Adrenal gland (tissue), 12 donors: ENCODE data around the gene PTPRN2. TPM values are rescaled to one million over a fixed set of nuclear protein-coding genes. Genes with fewer than 3 reads are reported as not detected.
A peak's percentile ranks its signal among the peaks of the same experiment; 100 is the strongest.

Source experiments
- DNase-seq, 7 donors: peaks; one replicate each; pipeline ENCODE4 v3.0.0-alpha.2; 2019 to 2020
- H3K27ac ChIP-seq, 5 donors: fragments of 200-600 bp; sonication (generic) in 4 of 5; 1 replicate in 3 of 5; 2 replicates in 2 of 5; pipeline versions ENCODE4 v1.5.1 to v1.8.0; 2016 to 2020; ENCODE audit warnings: mild to moderate bottlenecking in 1 of 5
- H3K27me3 ChIP-seq: fragments of 200-600 bp; 2 replicates; pipeline ENCODE4 v1.8.0; 2021
- H3K36me3 ChIP-seq, 2 donors: fragments of 200-600 bp; replicated peaks in 1 of 2; 1 replicate in 1 of 2; 2 replicates in 1 of 2; pipeline versions ENCODE4 v1.5.1 to v1.8.0; 2018 to 2022
- H3K4me1 ChIP-seq, 2 donors: fragments of 200-600 bp; replicated peaks in 1 of 2; 1 replicate in 1 of 2; 2 replicates in 1 of 2; pipeline versions ENCODE4 v1.5.1 to v1.8.0; 2018 to 2021
- H3K4me3 ChIP-seq, 4 donors: fragments of 200-600 bp; sonication (generic) in 3 of 4; one replicate each; pipeline ENCODE4 v1.5.1; 2016 to 2018
- H3K9me3 ChIP-seq, 3 donors: fragments of 200-600 bp; sonication (generic) in 1 of 3; replicated peaks in 1 of 3; 1 replicate in 2 of 3; 2 replicates in 1 of 3; pipeline versions ENCODE4 v1.5.1 to v1.8.0; 2016 to 2021
- CTCF ChIP-seq, 6 experiments: fragments of 450-650 bp in 4 of 6; fragments of 200-600 bp in 2 of 6; sonication (generic) in 1 of 6; IDR thresholded peaks; 1 replicate in 5 of 6; 2 replicates in 1 of 6; pipeline versions ENCODE4 v1.5.1 to v1.8.0; 2016 to 2021; ENCODE audit warnings: antibody characterized with exemption in 6 of 6, mild to moderate bottlenecking in 2 of 6, moderate library complexity in 1 of 6
- POLR2A ChIP-seq, 2 donors: fragments of 450-650 bp; IDR thresholded peaks; one replicate each; pipeline ENCODE4 v1.6.1; 2017; ENCODE audit warnings: antibody characterized with exemption in 2 of 2, mild to moderate bottlenecking in 2 of 2, moderate library complexity in 1 of 2
- WGBS, 4 donors: extraction: QIAGEN DNeasy Blood & Tissue Kit in 2 of 4; methylation state at CpG; one replicate each; pipeline versions ENCODE4 v1.1.5 to v1.1.7; 2013 to 2017; 5-methylcytosine and 5-hydroxymethylcytosine counted together
- intact Hi-C, 2 donors: fragments of 100-400 bp; cut with DNase I; formaldehyde crosslinking; loops; one replicate each; pipeline versions ENCODE4 v1.14.1 to v1.15.0; 2022 to 2023
- polyA plus RNA-seq, 3 donors: library from polyadenylated mRNA; stranded (reverse); fragments of 200-250 nt in 2 of 3; fragments of 350-450 nt in 1 of 3; fragmentation: Illumina TruSeq in 1 of 3; extraction: RNeasy Lipid Tissue Mini Kit (QIAGEN cat#74804) in 1 of 3; gene quantifications; one replicate each; pipeline ENCODE4 v1.2.3, GENCODE V29; 2013 to 2014
- total RNA-seq, 9 donors: library from RNA; depleted of rRNA in 4 of 9; stranded (reverse); fragments of >200 nt in 4 of 9; fragments of 120-200 nt in 1 of 9; fragmentation: NEBNext Ultra II Directional in 1 of 9; extraction: Animal tissue kit (Norgen Biotek cat#: 25700) in 1 of 9; gene quantifications; one replicate each; pipeline versions ENCODE4 v1.1.0 to v1.2.4, GENCODE V29; 2013 to 2023
- donor health status: healthy with polysubstance abuse.
- donor health status: Bipolar disorder and iron deficiency.
- donor health status: DM: yes; HTN: yes; CAD: no.
- donor health status: DM: no; HTN: no; CAD: no.
- donor health status: DM: no; HTN: no; CAD: no.
- donor health status: DM: yes; HTN: yes; CAD: no.

The PTPRN2 gene
- total and polyA plus RNA-seq, 12 donors = 2.2 to 16.2 (median 3.4) TPM

- no peaks in the 10 kb centered on the region for H3K4me1 ChIP-seq
- no peaks in the 10 kb centered on the region for H3K27me3 ChIP-seq
- WGBS, 4 donors = 87 to 95% (median 91%) methylated on average over 14 to 18 of the region's 18 CpGs
- H3K4me3 ChIP-seq = no peak overlapping the region
- peak in 1 of 7 donors; percentile 34 for DNase-seq
- peaks cover 0 to 18% (median 14%) of the 10 kb centered on the region in 3 donors for H3K9me3 ChIP-seq
- H3K36me3 ChIP-seq = no peaks in the 10 kb centered on the region
- TF ChIP-seq CTCF (IDR thresholded peaks at IDR 0.05) = no peak
- no peak for TF ChIP-seq POLR2A (IDR thresholded peaks at IDR 0.05)
- intact Hi-C loops = no loop called here
- no peak overlapping the region for H3K27ac ChIP-seq
Observed at GRCh38 chr7:158114056-158114850, 473.4 kb downstream of the PTPRN2 start.

DNA sequence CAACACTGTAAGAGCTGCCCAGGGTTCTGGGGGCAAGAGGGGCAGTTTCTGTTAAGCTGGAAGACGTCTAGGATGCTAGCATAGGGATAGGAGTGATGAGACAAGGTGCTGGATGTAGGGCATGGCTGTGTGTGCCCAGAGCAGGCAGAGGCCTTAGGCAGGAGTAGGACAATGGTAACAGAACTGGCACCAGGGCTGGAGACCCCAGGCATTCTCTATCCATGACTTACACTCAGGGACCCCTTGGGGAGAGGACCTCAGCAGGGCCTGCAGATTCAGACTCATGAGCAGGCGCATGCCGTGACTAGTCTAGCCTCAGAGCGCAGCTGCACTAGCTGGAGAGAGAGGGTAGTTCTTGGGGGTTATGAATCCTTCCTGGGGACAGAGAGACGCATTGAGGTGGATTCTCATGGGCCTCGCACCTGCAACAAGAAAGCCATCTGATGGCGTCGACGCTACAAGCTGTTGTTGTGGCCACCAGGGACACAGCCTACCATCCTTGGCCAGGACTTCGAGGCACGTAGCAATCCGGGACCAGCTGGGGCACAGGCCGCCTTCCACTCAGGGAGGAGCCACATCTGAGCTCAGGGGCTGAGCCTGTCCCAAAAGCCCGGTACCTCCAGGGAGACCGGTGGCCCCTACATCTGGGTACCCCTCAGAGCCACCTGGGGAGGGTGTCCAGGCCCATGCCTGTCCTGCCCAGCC, 474.1 kb downstream of the PTPRN2 start:
- Histone ChIP-seq H3K4me1 (no peaks in the 10 kb centered on the region), H3K27ac (no peak overlapping the region), H3K36me3 (no peaks in the 10 kb centered on the region), H3K9me3 (peaks cover 0 to 17% (median 14%) of the 10 kb centered on the region in 3 donors), H3K4me3 (no peak overlapping the region), H3K27me3 (no peaks in the 10 kb centered on the region)
- peak in 1 of 7 donors; percentile 29 for DNase-seq
- intact Hi-C loops = no loop called here
- no peak for TF ChIP-seq POLR2A (IDR thresholded peaks at IDR 0.05)
- no peak for TF ChIP-seq CTCF (IDR thresholded peaks at IDR 0.05)
- 88 to 97% (median 93%) methylated on average over 11 to 15 of the region's 15 CpGs for WGBS, 4 donors

DNA sequence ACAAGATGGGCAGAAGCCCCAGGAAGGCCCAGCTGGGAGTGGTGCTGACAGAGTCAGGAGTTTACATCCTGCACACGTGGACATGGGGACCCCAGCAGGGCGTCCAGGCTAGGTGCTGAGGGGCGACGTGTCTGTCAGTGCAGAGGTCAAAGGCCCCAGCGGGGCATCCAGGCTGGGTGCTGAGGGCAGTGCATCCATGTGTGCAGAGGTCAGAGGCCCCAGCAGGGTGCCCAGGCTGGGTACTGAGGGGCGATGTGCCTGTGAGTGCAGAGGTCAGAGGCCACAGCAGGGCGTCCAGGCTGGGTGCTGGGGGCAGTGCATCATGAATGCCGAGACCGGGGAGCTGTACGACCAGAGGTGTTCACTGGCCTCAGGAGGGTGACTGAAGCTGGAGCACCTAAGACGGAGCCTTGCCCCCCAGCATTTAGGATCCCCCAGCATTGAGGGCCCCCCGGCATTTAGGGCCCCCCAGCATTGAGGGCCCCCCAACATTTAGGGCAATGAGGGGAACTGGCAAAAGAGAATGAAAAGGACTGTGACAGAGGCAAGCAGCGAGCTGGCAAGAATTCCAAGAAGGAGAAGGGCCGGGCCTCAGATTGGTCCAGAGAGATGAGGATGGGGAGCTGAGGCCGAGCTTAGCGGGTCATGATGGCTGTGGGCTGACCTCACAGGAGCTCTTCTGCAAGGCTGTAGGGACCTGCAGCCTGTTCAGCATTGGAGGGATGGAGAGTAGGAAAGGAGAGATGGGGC, 474.9 kb downstream of the PTPRN2 start:
- H3K27ac ChIP-seq = no peak overlapping the region

More for the DNA sequence above, 474.9 kb downstream of the PTPRN2 start:
- intact Hi-C loops = no loop called here
- whole genome bisulfite sequencing, 4 donors = 83 to 94% (median 92%) methylated on average over 11 to 16 of the region's 16 CpGs
- no peaks in the 10 kb centered on the region for H3K4me1 ChIP-seq
- H3K9me3 ChIP-seq = peaks cover 0 to 9% (median 8%) of the 10 kb centered on the region in 3 donors
- DNase-seq = peak in 1 of 7 donors; percentile 31
- no peaks in the 10 kb centered on the region for H3K27me3 ChIP-seq
- no peaks in the 10 kb centered on the region for H3K36me3 ChIP-seq
- no peak overlapping the region for H3K4me3 ChIP-seq
- TF ChIP-seq POLR2A (IDR thresholded peaks at IDR 0.05) = no peak
- TF ChIP-seq CTCF (IDR thresholded peaks at IDR 0.05) = no peak
